ENCODE measurements around the gene F2RL1.
"Not testable (repeated sequence)": the region's sequence is repeated elsewhere in the genome, so short reads cannot be mapped to it uniquely, and the experiment has no call there.

F2RL1 gene

DNA sequence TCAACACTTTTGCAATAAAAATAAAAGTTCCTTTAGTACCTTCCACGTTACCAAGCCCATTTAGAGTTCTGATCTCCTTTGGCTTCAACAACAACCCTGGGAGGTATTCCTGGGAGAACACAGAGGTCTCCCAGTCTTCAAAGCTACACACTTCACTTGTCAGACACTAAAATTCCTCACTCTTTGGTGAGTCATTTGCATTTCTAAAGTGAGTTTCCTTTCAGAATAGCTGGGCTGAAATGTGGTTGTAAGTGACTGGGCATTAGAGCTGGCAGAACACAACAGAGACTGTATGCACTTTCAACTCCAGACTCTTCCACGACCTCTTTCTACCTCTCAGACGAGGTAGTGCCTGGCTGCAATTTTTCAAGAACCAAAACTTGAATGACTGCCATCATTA lies 11.5 kb upstream of the F2RL1 start:
- DNase-seq = no peak

DNA sequence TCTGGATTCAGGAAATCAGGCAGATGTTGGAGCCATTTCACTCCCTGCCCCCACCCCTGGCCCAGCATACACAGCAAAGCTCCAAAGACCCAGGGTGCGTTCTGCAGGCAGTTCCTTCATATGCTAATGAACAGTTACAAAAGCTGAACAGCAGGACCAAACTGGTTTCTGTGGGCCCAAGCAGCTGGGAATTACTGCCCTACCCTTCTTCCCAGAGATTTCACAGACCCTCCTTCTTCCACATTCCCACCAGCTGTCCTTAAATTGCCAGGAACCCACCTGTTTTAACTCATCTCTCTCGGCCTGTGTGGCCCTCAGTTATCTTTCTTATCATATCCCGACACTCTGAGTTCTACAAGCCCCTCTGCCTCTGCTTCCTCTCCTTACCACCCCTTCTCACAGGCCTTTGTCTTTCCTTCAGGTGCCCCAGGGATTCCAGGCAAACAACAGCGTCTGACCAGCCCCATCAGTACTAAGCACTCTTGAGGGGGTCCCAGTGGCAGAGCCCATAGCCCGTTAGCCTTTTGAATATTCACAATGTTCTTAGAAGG lies 10.6 kb upstream of the F2RL1 start:
- no peak for DNase-seq

DNA sequence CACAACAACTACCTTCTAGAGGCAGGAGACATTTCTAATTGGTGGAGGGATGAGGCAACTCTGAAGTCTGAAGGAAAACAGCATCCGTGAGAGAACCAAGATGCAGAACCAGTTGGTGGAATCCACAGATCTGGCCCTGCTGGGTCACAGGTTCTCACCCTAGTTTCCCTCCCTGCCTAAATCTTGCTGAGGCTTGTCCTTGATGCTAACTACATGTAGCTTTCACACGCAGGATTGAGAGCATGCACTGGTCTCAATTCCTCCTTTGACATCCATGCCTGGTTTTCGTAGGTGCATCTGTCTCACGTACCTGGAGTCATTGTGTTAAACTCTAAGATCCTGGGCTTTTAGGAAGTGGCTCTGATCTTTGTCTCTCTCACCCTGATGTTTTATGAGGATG lies 9.7 kb upstream of the F2RL1 start:
- DNase-seq = no peak

DNA sequence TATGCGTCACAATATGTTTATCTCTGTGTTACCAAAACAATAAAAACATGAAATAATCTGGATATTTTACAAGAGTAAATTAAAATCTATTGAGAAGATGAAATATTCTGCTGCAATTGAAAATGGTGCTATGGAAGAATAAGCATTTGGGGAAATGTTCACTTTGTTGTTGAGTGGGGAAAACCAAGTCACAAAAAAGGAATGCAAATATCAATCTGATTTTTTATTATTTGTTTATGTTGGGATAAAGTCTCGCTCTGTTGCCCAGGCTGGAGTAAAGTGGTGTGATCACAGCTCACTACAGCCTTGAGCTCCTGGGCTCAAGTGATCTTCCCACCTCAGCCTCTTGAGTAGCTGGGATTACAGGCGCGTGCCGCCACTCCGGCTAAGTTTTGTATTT lies 8.6 kb upstream of the F2RL1 start:
- no peak for DNase-seq

DNA sequence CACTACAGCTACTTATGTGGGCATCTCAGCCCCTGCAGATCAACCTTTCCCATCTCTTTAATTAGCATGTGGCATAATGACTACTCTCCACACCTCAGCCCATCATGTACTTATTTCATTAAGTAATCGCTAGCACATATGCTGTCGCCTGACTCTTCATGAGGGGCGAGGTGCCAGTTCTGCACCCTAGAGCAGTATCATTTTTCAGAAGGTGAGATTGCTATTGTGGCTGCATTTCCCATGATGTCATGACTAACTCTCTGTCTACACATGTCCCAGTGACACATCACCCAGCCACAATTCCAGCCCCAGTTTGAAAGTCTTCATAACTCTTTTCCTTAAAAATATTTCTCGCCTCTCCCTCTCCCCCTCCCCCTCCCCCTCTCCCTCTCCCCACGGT lies 7.6 kb upstream of the F2RL1 start:
- no peak for DNase-seq

DNA sequence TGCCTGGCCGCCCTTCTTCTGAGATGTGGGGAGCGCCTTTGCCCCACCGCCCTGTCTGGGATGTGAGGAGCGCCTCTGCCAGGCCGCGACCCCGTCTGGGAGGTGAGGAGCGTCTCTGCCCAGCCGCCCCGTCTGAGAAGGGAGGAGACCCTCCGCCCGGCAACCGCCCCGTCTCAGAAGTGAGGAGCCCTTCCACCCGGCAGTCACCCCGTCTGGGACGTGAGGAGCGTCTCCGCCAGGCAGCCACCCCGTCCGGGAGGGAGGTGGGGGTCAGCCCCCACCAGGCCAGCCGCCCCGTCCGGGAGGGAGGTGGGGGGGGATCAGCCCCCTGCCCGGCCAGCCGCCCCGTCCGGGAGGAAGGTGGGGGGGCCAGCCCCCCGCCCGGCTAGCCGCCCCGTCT lies 6.6 kb upstream of the F2RL1 start:
- not testable (repeated sequence) for DNase-seq

DNA sequence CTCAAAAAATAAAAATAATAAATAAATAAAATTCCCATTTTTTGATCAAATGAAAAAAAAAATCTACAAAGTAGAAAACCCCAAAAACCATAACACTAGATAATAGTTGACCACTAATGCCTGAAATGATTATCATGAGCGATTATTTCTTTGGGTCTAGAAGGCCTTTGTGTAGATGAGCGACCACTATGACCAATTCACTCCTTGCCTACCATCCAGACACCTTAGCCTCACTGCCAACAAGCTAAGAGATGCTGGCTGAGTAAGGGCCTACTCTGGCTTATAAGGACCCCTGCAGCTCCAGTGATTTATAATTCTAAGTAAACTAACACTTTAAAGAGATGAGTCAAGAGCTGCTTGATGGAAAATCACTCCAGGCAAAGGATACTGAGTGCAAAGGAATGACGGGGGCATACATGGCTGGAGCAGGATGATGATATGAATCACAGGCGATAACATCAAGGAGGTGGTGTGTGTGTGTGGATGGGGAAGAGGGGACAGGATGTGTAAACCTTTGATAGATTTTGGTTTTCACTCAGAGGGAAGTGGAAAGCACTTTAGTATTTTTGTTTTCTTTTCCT lies 4.8 kb upstream of the F2RL1 start:
- no peak for DNase-seq

DNA sequence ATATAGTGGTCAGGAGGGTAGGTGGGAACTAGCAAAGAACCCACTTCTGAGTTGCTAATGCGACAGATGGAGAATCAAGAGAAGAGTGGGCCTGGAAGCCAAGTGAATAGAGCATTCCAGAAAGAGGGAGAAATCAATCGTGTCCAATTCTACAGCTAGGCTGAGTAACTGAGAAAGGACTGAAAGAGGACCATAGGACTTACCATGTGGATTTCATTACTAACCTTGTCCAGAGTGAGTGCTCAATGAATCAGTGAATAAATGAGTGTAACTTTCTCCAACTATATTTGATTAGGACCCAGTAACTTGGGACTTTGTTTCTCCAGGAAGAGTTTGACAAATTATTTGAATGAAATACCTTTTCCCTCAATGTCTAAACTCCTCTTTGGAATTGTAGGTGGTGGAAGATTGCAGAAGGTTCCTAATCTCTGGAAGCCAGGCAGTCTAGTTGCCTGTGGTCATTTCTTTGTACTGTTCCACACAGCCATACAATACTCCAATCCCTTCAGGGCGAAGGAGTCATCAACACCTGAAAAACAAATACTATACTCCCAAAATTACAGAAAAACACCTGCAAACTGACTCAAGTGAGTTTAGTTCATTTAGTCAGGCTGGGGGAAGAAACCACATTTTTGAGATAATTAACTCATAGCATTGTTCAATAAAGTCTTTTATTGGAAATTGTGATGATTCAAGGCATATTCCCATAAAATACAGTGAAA lies 2.6 kb upstream of the F2RL1 start:
- no peak for DNase-seq

DNA sequence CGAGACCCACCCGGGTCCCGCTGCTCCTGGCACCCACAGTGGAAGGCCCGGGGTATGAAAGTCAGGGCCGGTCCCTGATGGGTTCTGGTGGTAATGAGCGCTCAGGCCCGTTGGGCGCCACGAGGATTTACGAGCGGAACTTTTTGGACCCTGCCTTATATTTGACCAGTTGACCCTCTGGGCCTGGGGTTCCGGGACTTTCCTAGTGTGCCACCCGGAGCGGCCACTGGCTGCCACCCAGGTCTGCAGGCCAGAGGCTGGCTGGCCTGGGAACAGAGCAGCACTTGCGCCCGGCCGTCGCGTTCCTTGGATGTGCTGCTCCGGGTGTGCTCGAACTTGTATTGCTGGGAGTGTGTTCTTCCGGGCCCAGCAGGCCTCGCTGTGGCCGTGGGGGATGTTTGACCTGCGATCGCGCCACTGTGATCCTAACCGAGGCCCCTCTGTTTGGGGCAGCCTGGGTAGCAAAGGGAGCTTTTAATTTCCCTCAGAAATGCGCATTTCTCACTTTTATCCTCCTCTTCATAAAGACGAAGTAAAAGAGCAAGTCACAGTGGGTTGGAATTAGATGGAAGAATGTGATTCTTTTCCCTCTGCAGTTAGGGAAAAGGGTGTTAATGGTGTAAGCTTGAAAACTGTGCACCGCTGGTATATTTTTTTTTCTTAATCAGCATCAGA lies 1.2 kb downstream of the F2RL1 start:
- no peak for DNase-seq

DNA sequence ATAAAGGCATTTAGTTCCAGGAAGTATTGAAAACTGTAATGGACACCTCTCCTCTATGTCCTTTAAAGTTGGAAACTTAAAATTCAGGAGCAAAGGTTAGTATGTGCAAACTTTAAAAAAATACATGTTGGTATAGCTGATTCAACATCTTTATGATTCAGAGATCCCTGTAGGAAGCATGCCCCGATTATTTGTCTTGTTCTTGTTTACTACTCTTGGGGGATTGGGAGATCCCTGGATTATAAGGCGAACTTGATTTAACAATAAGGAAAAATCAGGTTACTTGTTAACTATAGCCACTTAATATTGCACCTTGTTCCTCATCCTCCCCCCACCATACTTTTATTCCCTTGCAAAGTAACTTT lies 1.7 kb downstream of the F2RL1 start:
- DNase-seq = no peak

DNA sequence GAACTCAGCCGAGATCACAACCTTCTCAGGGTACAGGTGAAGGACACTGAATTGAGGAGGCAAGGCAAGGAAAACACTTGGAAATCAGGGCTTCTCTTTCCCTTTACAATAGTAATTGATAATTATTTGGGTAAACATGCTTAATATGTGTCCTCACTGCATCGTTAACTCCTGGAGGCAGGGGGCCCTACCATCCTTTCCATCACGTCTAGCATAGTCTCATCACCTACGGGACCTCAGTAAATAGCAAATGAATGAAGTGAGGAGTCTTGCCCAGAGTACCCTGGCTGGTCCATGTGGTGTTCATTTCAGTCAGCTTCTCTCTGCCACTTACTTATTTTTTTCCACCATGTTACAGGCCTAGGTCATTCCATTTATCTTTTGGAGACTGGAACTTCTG lies 2.3 kb downstream of the F2RL1 start:
- no peak for DNase-seq

DNA sequence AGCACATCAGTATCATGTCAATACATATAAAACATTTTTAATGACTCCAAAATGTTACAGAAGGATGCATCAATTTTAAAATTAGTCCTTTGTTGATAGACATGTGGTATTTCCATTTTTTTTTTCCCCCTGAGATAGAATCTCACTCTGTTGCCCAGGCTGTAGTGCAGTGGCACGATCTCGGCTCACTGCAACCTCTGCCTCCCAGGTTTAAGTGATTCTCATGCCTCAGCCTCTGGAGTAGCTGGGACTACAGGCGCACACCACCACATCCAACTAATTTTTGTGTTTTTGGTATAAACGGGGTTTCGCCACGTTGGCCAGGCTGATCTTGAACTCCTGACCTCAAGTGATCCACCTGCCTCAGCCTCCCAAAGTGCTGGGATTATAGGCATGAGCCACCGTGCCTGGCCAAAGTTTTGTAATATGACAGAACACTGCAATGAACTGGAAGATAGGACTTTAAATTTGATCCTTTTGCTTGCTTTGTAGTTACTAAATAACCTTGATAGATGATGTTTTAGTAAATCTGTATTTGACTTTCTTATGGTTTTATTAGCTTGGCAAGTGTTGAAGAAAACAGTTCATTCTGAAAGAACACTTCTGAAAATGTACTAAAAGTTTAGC lies 3.4 kb downstream of the F2RL1 start:
- not testable (repeated sequence) for DNase-seq

DNA sequence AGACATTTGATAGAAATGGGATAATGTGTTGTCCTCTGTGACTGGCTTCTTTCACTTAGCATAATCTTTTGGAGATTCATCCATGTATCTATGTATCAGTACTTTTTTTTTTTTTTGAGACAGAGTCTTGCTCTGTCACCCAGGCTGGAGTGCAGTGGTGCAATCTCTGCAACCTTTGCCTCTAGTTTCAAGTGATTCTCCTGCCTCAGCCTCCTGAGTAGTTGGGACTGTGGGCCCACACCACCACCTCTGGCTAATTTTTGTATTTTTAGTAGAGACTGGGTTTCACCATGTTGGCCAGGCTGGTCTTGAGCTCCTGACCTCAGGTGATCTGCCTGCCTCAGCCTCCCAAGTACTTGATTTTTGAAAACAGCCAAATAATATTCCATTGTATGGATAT lies 7.6 kb downstream of the F2RL1 start:
- not testable (repeated sequence) for DNase-seq

DNA sequence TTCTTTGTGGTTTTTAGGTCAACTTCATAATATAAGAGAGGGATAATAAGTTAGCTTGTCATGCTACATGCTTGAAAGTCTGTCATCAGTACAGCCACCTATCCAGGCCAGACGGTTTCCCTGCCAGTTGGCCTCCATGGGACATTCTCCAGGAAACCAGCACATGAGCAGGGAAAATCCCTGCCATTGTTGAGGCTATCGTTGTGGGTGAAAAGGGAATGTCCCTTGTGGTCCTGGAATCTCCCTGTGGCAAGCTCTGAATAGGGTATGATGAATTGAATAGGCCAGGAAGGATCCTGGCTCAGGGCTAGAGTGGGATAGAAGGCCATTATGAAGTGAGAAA lies 12.3 kb downstream of the F2RL1 start:
- no peak for DNase-seq

DNA sequence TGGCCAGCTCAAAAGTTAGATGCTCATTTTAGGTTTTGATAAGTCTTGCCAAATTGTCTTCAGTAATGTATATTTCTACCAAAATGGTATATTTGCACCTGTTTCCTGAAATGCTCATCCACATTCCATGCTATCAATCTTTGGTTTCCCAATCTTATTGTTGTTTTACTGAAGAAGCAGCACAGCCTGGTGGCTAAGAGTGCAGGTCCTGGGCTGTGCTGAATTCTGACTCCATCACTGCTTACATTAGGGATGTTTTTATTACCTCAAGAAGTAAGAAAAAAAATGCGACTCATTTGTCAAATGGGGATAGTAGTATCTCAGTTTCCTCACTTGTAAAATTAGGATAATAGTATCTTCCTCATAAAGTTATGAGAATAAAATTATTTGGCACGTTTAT lies 17.4 kb downstream of the F2RL1 start:
- DNase-seq = no peak

DNA sequence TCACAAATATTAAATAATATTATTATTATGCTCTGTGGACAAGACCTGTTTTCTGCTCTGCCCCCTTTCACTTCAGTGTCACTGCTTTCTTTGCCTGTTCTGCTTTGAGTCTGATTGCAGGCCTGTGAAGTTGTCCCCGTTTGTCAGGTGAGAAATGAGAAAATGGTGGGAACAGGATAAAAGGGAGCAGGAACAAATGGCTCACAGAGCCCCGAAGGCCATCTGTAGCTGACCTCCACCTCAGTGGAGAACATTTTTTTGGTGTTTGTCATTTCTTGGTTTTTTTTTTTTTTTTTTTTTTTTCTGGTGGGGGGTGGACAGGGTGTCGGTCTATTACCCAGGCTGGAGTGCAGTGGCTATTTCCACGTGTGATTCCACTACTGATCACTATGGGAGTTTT lies 17.8 kb downstream of the F2RL1 start:
- no peak for DNase-seq

DNA sequence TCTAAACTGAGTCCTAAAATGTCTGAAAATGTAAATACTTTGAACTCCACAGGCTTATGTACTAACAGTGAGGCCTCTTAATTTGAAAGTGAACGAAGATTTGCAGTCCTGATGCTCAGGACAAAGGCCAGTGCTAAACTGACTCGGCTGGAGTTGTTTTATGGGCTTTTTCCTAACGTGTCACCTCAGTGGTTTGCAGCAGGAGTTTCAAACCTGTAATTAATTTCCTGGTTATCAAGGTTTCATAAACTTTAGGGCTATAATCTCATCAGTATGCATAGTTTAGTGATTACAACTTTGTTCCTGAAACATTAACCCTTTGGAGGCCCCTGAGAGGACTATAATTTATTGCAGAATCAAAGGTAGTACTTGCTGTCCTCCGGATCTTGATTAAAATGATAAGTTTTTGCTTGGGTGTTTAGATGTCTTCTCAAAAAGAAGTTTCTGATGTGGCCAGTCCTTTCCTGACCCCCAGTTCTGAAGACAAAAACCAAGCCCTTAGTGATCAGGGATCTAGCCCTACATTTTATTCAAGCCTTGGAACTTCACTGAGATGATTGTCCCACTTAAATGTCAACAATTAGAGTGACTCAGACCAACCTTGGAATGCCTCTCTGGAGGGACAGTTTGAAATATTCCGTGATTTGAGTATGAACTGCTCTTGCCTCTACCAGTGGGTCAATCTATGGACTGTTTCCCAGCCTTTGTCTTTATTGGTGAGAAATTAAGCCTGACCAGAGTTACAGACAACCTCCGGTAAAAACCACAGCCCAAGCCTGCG lies 19.8 kb downstream of the F2RL1 start:
- no peak for DNase-seq

DNA sequence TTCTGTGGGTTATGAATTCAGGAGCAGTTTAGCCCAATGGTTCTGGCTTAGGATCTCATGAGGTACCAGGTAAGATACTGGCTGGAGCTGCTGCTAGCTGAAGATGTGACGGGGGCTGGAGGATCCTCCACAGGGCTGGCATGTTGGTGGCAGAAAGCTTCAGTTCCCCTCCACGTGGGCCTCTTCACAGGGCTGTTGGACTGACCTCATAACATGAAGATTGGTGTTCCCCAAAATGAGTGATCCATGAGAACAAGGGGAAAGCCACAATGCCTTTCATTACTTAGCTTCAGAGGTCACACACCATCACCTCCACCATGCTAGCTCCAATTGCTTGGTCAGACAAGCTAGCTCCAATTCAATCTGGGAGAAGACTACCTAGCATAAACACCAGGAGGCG lies 22.5 kb downstream of the F2RL1 start:
- no peak for DNase-seq

DNA sequence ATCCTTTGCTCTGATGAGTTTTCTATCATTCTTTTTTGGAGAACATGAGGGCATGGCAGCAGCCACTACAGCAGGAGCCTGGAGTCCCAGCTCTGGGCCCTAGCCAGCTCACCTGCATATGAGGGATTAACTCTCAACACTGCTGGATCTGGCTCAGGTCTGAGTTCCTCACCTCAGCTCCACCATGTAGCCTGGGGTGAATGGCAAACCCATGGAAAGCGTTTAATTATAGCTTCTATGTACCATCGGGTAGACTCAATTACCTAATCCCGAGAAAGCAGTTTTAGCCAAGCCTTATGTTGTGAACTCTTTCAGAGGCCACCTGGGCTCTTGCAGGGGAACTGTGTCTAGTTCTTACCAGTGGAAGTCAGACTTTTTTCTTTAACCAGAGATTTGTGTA lies 27.1 kb downstream of the F2RL1 start:
- no peak for DNase-seq

DNA sequence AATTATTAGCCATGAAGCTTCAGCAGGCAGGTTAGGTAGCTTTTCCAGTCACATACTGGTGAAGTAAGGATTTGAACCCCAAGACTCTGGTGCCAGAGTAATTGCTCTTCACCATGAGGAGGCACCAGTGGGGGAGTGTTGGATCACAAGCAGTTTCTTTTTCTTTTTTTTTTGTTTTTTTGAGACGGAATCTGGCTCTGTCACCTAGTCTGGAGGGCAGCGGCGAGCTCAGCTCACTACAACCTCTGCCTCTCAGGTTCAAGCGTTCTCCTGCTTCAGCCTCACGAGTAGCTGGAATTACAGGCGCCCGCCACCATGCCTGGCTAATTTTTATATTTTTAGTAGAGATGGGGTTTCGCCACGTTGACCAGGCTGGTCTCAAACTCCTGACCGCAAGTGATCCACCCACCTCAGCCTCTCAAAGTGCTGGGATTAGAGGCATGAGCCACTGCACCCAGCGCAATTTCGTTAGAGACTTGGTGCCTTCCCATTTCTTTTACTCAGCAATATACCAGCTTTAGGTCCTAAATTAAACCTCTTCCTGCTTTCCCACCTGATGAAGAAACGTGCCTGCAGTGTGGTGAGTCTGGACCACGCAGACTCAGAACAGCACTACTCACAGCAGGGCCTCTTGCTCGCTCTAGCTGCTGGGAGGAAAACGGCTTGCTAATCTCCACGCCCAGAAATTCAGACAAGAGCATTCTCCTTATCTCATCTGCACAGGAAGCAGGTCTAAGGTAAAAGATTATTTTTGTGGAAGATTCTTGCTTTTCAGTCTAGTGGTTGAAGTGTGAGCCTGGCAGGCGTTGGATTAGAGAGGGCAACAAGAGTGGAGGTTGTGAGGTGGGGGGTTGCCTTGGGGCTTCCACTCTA lies 30.8 kb downstream of the F2RL1 start, which contains the start of gene S100Z:
S100Z (plus strand) TSS at position 596 of the 873 bp plus-strand sequence. CDS start 25,346 bp downstream, outside the sequence.
- DNase-seq = peak; percentile 47

DNA sequence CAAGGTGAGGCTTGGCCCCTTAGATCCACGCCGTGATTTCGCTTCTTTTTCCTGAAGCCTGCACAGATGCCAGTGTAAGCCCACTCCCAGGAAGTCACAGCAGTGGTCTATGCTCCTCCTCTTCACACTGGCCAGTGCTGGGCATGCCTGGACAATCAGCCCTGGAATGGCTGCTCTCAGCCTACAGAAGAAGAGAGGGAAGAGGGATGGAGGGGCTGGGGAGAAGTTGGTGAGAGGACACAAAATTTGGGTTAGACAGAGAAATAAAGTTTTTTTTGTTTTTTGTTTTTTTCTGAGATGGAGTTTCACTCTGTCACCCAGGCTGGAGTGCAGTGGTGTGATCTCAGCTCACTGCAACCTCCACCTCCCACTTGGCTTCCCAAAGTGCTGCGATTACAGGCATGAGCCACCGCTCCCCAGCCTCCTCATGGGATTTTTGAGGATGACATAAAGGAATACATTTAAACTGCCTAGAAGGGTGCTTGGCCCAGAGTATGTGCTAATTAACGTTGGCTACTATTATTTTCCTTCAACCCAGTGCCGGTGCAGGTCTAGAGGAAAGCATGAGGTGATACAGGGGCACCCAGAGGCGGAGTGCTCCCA lies 31.8 kb downstream of the F2RL1 start:
- DNase-seq = no peak

All from stimulated activated CD8-positive, alpha-beta memory T cell treated with anti-CD3 and anti-CD28 coated beads, Interleukin-4, amount 100 ng/mL, for 48 hours (primary cell).